GM23248 (cell line): ENCODE measurements around the gene PTPRN2.

ENCODE experiments used
- EZH2 ChIP-seq: fragments of 200-600 bp; sonication (generic); IDR thresholded peaks from 2 replicates; pipeline ENCODE4 v1.6.1; 2018; ENCODE audit warnings: antibody characterized with exemption, mild to moderate bottlenecking; ENCODE audit not compliant: insufficient read depth, poor library complexity, severe bottlenecking
- EZH2phosphoT487 ChIP-seq: fragments of 200-600 bp; sonication (generic); IDR thresholded peaks from 2 replicates; pipeline ENCODE4 v1.6.1; 2018; ENCODE audit warnings: antibody characterized with exemption, moderate library complexity, mild to moderate bottlenecking, low read depth; ENCODE audit not compliant: insufficient read depth

- TF ChIP-seq EZH2 = no peak
- TF ChIP-seq EZH2phosphoT487 = no peak
These were observed 985.0 kb downstream of the PTPRN2 start for GRCh38 chr7:157602581-157602980.
